ENCODE results near the gene PEX26.
"Not testable (repeated sequence)": the region's sequence is repeated elsewhere in the genome, so short reads cannot be mapped to it uniquely, and the experiment has no call there.

Gene PEX26

DNA sequence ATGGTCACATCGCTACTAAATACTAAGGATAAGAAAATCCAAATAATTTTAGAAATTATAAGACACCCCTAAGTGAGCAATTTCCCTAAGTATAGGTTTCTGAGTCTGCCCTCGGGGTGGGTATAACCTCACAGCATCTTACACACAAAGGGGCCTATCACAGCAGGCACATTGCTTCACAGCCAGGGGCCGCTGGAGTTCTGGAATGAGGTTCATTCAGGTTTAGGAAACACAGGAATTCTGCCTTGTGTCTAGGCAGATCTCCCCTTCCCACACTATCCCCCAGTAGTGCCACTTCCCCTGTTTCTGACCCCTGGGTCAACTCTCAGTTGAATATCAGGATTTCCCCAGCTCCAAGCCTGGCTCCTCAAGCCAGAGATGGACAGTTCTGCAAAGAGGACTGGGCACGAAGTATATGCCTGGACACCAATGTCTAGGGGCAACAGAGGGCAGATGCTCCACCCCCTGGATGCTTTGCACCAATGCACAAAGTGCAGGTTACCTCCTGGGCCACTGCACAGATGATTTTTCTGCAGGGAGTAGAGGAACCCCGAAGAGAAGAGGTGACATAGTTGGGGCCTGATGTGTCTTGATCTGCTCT lies 44.3 kb downstream of the PEX26 start:
- DNase-seq: no peak

DNA sequence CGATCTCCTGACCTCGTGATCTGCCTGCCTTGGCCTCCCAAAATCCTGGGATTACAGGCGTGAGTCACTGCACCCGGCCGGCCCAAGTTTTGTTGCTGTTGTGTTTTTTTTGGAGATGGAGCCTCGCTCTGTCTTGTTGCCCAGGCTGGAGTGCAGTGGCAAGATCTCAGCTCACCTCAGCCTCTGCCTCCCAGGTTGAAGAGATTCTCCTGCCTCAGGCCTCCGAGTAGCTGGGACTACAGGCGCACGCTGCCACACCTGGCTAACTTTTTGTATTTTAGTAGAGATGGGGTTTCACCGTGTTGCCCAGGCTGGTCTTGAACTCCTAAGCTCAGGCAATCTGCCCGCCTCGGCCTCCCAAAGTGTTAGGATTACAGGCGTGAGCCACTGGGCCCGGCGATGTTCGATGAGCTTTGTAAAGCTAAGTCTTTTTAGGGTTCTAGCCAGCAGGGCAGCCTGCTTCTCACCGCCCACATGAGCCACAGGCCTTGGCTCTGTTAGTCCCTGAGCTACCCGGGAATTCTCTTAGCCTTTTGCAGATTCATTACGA lies 45.8 kb downstream of the PEX26 start:
- DNase-seq: not testable (repeated sequence)

DNA sequence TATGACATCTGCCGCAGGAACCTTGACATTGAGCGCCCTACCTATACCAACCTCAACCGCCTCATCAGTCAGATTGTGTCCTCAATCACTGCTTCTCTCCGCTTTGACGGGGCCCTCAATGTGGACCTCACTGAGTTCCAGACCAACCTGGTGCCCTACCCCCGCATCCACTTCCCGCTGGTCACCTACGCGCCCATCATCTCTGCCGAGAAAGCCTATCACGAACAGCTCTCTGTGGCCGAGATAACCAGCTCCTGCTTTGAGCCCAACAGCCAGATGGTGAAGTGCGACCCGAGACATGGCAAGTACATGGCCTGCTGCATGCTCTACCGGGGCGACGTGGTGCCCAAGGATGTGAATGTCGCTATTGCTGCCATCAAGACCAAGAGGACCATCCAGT lies 48.8 kb downstream of the PEX26 start:
- no peak for DNase-seq

DNA sequence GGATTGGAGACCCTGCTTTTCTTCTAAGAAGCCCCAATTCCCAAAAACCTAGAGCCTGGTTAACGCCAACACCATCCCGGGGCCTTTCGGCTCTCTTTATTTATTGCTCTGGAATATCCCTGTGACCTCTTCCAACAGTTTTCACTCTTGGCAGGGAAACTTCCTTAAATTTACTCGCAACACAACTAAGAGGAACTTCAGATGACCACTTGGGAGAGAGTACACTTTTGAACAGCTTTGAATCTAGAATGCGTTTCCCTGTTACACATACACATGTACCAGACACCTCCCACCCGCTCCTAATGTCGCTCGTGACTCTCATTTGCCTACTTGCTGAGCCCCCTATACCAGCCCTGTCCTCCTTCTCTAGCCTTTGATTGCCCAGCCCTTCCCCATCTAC lies 52.2 kb downstream of the PEX26 start:
- no peak for DNase-seq

DNA sequence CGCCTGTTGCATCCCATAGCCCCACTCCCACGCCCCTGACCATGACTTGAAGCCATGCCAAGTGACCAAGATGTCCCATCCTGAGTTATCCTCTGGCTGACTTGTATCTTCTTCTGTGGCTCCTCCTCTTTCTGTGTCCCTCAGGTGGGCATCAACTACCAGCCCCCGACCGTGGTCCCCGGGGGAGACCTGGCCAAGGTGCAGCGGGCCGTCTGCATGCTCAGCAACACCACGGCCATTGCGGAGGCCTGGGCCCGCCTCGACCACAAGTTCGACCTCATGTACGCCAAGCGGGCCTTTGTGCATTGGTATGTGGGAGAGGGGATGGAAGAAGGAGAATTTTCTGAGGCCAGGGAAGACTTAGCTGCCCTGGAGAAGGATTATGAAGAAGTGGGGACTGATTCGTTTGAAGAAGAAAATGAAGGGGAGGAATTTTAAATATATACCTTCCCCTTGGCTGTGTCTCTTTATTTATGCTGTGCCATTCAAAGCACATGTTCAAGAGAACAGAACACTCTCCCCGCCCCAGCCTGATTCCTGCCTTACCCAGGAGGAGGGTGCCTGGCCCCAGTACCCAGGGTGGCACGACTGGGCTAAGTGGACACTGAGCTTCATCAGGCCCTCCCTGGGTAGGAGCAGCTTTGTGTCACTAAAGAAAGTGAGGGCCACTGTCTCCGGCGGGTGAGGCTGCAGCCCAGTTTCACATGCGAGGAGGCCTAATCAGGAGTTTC lies 53.1 kb downstream of the PEX26 start:
- DNase-seq: no peak

DNA sequence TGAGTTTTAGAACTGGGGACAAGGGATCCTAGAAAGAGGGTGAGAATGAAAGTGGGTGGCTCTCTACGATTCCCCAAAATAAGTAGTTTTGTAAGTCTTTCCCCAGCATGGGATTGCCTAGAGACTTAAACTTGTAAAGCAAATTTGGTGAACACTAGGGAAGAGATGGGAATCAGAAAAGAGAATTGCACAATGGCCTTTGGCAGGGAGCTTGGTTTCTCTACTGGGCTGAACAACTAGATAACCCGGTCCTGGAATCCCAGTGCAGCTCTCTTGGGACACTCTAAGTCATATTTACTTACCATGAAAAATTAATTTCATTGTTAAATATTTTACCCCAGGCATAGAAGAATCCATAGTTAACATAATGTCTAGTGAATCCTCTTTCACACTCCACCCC lies 55.7 kb downstream of the PEX26 start:
- DNase-seq: no peak

DNA sequence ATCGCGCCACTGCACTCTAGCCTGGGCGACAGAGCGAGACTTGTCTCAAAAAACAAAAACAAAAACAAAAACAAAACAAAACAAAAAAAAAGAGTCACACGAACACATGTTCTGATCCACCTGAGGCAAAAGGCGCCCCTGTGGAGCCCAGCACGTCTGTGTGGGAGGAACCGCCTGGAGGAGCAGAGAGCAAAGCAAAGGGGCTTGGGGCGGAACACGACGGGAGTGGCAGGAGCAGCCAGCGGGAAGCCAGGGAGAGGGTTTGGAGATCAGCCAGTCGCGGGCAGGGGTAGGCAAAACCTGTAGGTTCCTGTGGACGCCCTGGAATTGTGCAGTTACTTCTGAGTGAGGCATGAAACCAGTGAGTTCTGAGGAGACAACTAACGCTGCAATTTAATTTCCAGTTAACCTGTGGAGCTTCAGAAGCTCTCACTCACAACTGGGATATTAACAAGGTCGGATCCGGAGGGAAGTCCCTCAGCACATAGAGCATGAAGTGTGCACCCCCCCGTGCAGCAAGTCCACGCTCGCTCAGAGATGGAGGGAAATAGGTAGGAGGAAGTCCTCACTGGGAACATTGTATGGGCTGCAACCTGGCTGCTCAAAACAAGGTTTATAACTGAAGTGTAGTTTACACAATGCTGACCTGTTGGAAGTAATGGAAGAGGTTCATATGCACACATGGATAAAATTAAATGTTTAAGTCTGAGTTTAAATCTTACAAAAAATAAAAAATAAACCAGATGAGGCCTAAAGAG lies 59.0 kb downstream of the PEX26 start:
- DNase-seq: no peak

DNA sequence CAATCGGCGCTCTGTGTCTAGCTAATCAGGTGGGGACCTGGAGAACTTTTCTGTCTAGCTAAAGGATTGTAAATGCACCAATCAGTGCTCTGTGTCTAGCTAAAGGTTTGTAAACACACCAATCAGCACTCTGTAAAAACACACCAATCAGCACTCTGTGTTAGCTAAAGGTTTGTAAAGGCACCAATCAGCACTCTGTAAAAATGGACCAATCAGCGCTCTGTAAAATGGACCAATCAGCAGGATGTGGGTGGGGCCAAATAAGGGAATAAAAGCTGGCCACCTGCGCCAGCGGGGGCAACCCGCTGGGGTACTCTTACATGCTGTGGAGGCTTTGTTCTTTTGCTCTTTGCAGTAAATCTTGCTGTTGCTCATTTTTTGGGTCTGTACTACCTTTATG lies 63.2 kb downstream of the PEX26 start:
- DNase-seq: not testable (repeated sequence)

DNA sequence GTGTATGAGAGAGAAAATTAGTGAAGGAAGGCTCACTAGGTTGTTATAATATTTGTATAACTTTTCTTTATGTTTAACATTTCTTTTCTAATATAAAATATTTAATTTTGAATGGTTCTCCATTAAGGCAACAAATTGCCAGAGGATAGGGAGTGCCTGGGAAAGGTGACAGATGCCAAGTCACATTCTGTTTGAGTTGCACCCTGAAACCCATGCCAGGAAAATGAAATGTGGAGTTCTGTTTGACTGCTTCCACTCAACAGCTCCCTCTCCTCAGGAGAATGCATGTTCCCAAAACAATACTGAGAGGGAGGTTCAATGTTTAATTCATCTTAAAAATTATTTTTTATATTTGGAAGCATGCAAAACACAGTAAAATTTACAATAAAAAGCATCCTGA lies 66.3 kb downstream of the PEX26 start:
- DNase-seq: no peak

DNA sequence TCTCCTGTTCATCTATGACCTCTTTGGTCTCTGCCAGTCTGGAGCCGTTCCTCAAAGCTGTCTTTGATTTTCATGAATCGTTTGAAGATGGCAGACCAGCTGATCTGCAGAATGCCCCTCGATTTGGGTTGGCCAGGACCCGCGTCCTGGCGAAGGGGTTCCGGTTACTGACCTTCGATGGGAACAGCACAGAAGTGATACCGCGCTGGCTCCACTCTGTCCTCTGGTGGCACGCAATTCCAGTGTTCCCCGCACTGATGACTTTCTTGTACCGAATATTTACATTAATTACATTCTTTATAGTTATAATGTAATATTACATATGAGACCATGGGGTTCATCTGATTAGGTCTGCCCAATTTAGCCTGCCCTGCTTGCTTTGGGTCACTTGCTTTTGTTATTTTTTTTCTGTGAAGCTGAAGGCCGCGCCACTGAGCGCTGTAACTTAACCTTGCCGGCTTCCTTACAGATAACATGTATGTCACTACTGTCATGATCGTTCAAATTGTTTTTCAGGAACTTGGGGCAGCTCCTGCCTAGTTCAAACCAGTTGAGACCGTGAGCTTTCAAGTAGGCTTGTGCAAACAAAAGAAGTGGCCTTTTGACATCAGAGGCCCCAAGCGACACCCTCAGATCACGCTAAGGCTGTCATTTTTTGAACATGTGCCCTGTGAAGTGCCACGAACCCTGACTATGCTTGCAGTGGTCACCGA lies 68.0 kb downstream of the PEX26 start:
- DNase-seq: no peak

DNA sequence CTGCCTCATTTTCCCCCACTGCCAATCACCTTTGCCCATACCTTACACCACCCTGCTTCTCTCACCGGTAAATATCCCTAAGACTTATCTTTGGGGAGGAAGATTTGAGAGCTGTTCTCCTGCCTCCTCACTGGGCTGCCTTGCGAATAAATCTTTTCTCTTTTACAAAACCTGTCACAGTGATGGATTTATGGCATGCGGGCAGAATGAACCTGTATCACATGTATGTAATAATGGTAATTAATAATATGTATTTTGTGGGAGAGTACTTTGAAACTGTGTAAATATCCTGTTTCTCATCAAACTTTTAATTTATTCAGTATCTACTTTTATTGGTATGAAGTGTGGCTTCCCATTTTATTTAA lies 68.6 kb downstream of the PEX26 start:
- no peak for DNase-seq

DNA sequence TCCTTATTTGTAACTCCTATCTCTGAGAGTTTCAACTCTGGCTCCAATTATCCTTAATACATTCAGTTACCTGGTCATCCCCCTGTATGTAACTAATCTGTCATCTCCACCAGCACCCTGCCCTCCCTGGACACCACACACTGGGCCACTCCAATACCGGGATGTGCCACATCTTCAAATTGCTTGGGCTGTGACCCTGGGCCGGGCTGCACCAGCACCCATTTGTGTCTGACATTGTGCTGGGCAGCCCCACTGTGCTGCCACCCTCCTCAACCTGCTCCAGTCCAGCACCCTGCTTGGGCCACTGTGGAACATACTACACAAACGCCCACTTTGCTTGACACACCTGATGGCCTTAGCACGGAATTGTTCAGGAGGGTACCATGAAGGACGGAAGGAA lies 70.0 kb downstream of the PEX26 start:
- DNase-seq: no peak

DNA sequence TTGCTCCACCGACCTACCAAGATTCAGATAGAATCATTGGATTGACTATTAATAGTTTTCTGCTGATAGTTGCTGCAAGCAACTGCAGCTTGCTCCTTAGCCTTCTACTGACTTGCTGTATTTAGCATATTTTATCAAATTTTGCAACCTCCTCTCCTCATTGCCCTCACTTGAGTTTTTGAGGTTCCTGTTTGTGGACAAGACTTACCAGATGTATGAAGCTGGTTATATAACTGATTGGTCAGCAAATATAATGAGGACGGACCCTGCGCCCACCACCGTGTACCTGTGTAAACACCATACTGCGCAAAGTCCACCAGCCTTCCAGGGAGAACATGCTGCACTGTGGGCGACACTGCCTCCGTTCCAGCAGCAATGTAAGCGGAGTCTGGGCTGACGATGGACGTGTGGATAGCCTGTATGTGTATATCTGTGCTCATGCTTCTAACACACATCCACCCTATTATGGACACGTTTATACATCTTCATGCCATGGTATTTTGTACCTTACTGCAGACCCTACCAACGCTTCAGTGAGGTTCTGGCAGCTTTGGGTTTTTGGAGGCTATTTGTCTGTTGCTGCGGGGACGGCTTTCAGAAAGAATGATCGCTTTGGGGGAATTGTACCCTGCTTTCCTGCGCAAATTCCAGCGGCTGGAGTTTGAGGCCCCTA lies 70.6 kb downstream of the PEX26 start:
- DNase-seq: no peak

DNA sequence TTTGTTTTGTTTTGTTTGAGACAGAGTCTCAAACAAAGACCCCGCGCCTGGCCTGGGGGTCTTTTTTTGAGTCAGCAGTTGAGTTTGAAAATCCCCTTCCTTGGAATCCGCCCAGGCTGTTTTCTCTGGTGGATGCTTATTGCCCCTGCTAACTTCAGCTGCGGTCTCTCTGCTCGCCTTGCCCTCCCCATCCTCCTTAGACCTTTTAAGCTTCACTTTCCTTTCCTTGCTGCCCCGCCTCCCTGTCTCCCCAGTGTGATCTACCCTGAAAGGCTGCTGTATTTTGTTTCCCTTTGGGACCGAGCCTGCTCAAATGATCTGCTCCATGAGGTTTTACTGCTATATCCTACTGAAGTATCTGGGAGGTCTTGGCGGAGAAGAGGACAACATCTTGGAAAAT lies 74.7 kb downstream of the PEX26 start:
- DNase-seq: no peak

DNA sequence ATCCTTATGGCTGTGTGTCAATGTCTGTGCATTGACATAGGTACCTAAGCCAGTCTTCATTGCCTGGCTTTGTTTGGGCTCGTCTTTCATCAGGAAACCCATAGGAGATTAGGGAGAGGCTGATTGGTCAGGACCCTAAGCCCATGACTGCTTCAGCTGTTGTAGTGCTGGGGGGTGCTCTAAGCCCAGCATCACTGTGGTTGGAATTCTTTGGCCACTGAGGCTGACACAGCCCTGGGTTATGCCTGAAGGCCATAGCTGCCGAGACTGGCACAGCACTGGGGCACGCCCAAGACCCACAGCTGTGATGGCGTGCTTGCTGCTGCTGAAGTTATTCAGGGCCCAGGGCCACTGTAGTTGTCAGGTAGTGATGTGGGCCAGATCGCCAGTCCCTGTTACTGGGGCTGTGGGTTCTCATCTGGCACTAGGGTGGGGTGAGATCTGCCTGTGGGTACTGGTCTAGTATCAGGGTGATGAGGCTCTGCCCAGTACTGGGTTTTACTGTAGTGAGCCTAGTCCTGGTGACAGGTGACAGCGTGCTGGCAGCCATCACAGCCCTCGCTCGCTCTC lies 77.1 kb downstream of the PEX26 start:
- DNase-seq: no peak

Measured in effector CD8-positive, alpha-beta T cell (primary cell).